ENCODE measurements around the gene PPP1R3F. TPM values are rescaled to one million over a fixed set of nuclear protein-coding genes. Genes with fewer than 3 reads are reported as not detected.

The PPP1R3F gene, protein sequence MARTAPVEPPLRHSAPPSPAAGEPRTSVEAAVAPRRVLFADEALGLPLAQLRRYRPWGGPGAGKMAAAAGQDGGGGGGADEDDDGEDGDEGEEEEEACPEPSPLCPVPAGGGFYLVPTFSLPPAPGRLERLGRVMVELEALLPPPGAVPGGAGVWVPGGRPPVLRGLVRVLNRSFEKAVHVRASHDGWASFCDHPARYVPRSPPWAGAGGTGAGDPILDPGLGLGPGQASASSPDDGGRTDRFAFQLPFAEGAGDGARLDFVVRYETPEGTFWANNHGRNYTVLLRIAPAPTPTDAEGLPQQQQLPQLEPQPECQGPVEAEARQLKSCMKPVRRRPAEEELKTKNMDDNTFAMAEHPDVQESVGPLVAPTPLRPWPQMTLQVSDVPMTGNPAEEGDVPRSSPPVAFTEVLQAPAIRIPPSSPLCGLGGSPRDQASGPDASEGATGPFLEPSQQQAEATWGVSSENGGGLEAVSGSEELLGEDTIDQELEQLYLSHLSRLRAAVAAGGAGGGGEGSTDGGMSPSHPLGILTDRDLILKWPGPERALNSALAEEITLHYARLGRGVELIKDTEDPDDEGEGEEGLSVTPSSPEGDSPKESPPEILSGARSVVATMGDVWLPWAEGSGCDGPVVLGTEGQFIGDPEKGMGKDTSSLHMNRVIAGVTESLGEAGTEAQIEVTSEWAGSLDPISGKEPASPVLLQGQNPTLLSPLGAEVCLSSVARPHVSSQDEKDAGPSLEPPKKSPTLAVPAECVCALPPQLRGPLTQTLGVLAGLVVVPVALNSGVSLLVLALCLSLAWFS
- total RNA-seq: 7.9 and 10.1 TPM in 2 replicates

- Mint-ChIP-seq H3K4me3 (ENCODE audit: low read depth) (peak within 1 kb of the TSS; percentile 87), H3K36me3 (ENCODE audit: low read depth) (peaks cover 32% of the 10 kb centered on the region), H3K4me1 (ENCODE audit: low read depth) (peaks cover 45% of the 10 kb centered on the region), H3K27me3 (ENCODE audit: low read depth) (no peaks in the 10 kb centered on the region), H3K27ac (peak within 1 kb of the TSS; percentile 98), H3K9me3 (no peaks in the 10 kb centered on the region)
- intact Hi-C loops (cut with micrococcal nuclease): loop anchor here (2.0 to 10.0 kb wide), 5 partner anchors 35 to 555 kb away; partner anchors contain the start of genes CCDC22 and SYP
- DNase-seq (ENCODE audit: low spot score): no peak
Observed at GRCh38 chrX:49269767-49270248, at the start of gene PPP1R3F. Gene PPP1R3F (plus strand): TSS chrX:49269793. CDS start chrX:49269870, 77 bp downstream.

- Mint-ChIP-seq H3K4me3 (ENCODE audit: low read depth) (no peak overlapping the region), H3K4me1 (ENCODE audit: low read depth) (no peaks in the 10 kb centered on the region), H3K9me3 (no peaks in the 10 kb centered on the region), H3K27ac (no peak overlapping the region), H3K36me3 (ENCODE audit: low read depth) (no peaks in the 10 kb centered on the region), H3K27me3 (ENCODE audit: low read depth) (peaks cover 5% of the 10 kb centered on the region)
- intact Hi-C loops (cut with micrococcal nuclease): no loop called here
- DNase-seq (ENCODE audit: low spot score): no peak
Observed at GRCh38 chrX:49220100-49220499, 49.5 kb upstream of the PPP1R3F start.

GRCh38 chrX:49221868-49222267 lies 47.7 kb upstream of the PPP1R3F start:
- H3K27ac Mint-ChIP-seq: no peak overlapping the region
- no peaks in the 10 kb centered on the region for H3K9me3 Mint-ChIP-seq
- H3K36me3 Mint-ChIP-seq (ENCODE audit: low read depth): no peaks in the 10 kb centered on the region
- DNase-seq (ENCODE audit: low spot score): no peak
- no peak overlapping the region for H3K4me3 Mint-ChIP-seq (ENCODE audit: low read depth)
- intact Hi-C loops (cut with micrococcal nuclease): no loop called here
- no peaks in the 10 kb centered on the region for H3K4me1 Mint-ChIP-seq (ENCODE audit: low read depth)
- peaks cover 5% of the 10 kb centered on the region for H3K27me3 Mint-ChIP-seq (ENCODE audit: low read depth)

DNA sequence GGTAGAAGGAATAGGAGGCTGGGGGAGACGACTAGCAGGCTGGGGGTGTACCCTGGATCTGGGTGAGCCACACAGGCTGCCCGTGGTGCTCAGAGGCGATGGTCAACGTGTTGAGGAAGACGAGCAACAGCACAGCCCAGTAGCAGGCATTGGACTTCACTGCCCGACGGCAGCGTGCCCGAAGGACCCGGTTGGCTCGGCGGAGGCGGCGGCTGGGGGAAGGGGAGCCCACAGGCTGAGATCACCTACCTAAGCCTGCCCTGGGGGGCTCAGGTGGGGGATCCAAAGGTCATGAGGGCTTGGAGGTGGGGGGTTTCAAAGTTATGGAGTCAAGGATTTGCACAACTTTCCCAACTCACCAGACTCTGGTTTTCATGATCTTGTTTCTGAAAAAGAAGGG lies 43.7 kb upstream of the PPP1R3F start:
- DNase-seq (ENCODE audit: low spot score): no peak
- Mint-ChIP-seq H3K9me3 (no peaks in the 10 kb centered on the region), H3K27me3 (ENCODE audit: low read depth) (peaks cover 5% of the 10 kb centered on the region), H3K27ac (no peak overlapping the region), H3K4me3 (ENCODE audit: low read depth) (no peak overlapping the region), H3K4me1 (ENCODE audit: low read depth) (peaks cover 5% of the 10 kb centered on the region), H3K36me3 (ENCODE audit: low read depth) (no peaks in the 10 kb centered on the region)
- intact Hi-C loops (cut with micrococcal nuclease): no loop called here

DNA sequence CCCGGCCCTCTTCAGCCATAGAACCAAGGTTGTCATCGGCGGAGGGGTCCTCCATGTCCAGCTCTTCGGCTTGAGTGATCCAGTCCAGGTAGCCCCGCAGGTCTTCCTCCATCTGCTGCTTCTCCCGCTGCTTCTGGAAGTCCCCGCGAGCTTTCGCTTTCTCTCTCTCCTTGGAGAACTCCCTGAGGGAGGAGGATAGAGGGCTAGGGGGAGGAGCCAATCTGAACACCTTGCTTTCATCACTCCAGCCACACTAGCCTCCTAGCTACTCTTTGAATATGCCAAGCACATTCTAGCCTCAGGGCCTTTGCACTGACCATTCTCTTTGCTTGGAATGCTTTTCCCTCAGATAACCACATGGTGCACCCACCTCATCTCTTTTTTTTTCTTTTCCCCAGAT lies 42.6 kb upstream of the PPP1R3F start:
- peaks cover 12% of the 10 kb centered on the region for H3K4me1 Mint-ChIP-seq (ENCODE audit: low read depth)
- intact Hi-C loops (cut with micrococcal nuclease): no loop called here

DNA sequence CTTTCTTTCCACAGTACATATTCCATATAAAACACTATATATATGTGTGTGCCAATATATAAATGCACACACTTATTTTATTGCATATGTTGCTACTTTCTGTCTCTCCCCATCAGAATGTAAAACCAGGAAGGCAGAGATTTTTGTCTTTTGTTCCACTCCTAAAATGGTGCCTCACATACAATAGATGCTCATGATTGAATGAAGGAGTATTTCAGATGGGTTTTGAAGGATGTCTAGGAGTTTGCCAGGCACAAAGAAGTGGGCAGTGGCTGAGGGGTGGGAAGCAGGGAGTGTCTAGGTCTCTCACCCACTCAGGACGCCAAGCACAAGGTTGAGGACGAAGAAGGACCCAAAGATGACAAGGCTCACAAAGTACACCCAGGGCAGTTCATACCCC lies 41.9 kb upstream of the PPP1R3F start:
- DNase-seq (ENCODE audit: low spot score): no peak
- Mint-ChIP-seq H3K27ac (no peak overlapping the region), H3K4me1 (ENCODE audit: low read depth) (peaks cover 13% of the 10 kb centered on the region), H3K27me3 (ENCODE audit: low read depth) (peaks cover 3% of the 10 kb centered on the region), H3K9me3 (no peaks in the 10 kb centered on the region), H3K4me3 (ENCODE audit: low read depth) (no peak overlapping the region), H3K36me3 (ENCODE audit: low read depth) (no peaks in the 10 kb centered on the region)
- intact Hi-C loops (cut with micrococcal nuclease): no loop called here

More for the DNA sequence above, 42.6 kb upstream of the PPP1R3F start:
- Mint-ChIP-seq H3K27ac (no peak overlapping the region), H3K36me3 (ENCODE audit: low read depth) (no peaks in the 10 kb centered on the region), H3K9me3 (no peaks in the 10 kb centered on the region), H3K4me3 (ENCODE audit: low read depth) (no peak overlapping the region), H3K27me3 (ENCODE audit: low read depth) (peaks cover 3% of the 10 kb centered on the region)
- no peak for DNase-seq (ENCODE audit: low spot score)

- no peaks in the 10 kb centered on the region for H3K27me3 Mint-ChIP-seq (ENCODE audit: low read depth)
Observed at GRCh38 chrX:49228185-49228584, 41.4 kb upstream of the PPP1R3F start.

GRCh38 chrX:49230500-49231232 lies 38.9 kb upstream of the PPP1R3F start:
- H3K4me1 Mint-ChIP-seq (ENCODE audit: low read depth): peaks cover 16% of the 10 kb centered on the region
- no peaks in the 10 kb centered on the region for H3K9me3 Mint-ChIP-seq
- intact Hi-C loops (cut with micrococcal nuclease): no loop called here
- no peaks in the 10 kb centered on the region for H3K27me3 Mint-ChIP-seq (ENCODE audit: low read depth)
- peak overlapping the region; percentile 86 for H3K27ac Mint-ChIP-seq
- DNase-seq (ENCODE audit: low spot score): peak; percentile 52
- H3K4me3 Mint-ChIP-seq (ENCODE audit: low read depth): peak overlapping the region; percentile 68
- no peaks in the 10 kb centered on the region for H3K36me3 Mint-ChIP-seq (ENCODE audit: low read depth)

More at GRCh38 chrX:49228185-49228584, 41.4 kb upstream of the PPP1R3F start:
- H3K9me3 Mint-ChIP-seq: no peaks in the 10 kb centered on the region
- peaks cover 15% of the 10 kb centered on the region for H3K4me1 Mint-ChIP-seq (ENCODE audit: low read depth)
- H3K36me3 Mint-ChIP-seq (ENCODE audit: low read depth): no peaks in the 10 kb centered on the region
- H3K27ac Mint-ChIP-seq: no peak overlapping the region
- H3K4me3 Mint-ChIP-seq (ENCODE audit: low read depth): no peak overlapping the region
- intact Hi-C loops (cut with micrococcal nuclease): no loop called here
- DNase-seq (ENCODE audit: low spot score): no peak

DNA sequence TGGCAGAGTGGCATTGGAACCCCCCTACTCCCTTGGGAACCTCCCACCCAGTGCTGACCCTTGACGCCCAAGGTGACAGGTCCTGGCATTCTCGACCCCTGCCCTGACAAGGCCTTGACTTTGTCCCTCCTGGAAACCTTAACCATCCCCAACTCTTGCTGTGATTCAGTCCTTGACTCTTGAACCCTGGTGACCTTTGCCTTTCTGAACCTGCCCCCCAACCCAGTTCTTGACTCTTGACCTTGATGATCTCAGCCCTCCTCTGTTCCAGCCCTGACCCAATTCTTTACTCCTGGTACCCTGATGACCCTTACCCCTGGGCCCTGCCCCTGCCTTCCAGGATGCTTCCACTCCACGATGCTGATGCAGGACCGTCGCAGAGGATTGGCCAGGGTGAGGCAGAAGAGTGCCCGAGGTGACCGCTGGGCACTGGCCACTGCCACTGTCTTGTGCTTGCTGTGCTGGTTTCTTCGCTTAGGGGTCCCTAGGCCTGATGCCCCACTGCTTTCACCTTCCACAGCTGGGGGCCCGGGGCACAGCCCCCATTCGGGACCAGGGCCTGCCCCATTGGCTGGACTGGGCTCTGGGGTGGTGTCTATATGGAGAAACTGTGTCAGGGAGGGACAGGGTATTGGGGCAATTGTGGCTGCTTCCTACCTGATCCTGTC lies 38.1 kb upstream of the PPP1R3F start:
- H3K27me3 Mint-ChIP-seq (ENCODE audit: low read depth): no peaks in the 10 kb centered on the region
- no peak for DNase-seq (ENCODE audit: low spot score)
- H3K9me3 Mint-ChIP-seq: no peaks in the 10 kb centered on the region
- H3K36me3 Mint-ChIP-seq (ENCODE audit: low read depth): no peaks in the 10 kb centered on the region
- H3K27ac Mint-ChIP-seq: peak overlapping the region; percentile 86
- intact Hi-C loops (cut with micrococcal nuclease): no loop called here
- peaks cover 18% of the 10 kb centered on the region for H3K4me1 Mint-ChIP-seq (ENCODE audit: low read depth)
- peak overlapping the region; percentile 68 for H3K4me3 Mint-ChIP-seq (ENCODE audit: low read depth)

- no peaks in the 10 kb centered on the region for H3K9me3 Mint-ChIP-seq
- H3K27ac Mint-ChIP-seq: no peak overlapping the region
- no peak overlapping the region for H3K4me3 Mint-ChIP-seq (ENCODE audit: low read depth)
- peaks cover 29% of the 10 kb centered on the region for H3K4me1 Mint-ChIP-seq (ENCODE audit: low read depth)
- intact Hi-C loops (cut with micrococcal nuclease): no loop called here
- H3K36me3 Mint-ChIP-seq (ENCODE audit: low read depth): peaks cover 7% of the 10 kb centered on the region
- H3K27me3 Mint-ChIP-seq (ENCODE audit: low read depth): no peaks in the 10 kb centered on the region
- no peak for DNase-seq (ENCODE audit: low spot score)
Observed at GRCh38 chrX:49232525-49232924, 37.1 kb upstream of the PPP1R3F start.

GRCh38 chrX:49233176-49233575 lies 36.4 kb upstream of the PPP1R3F start, which contains the start of gene CACNA1F:
Gene CACNA1F (minus strand): TSS chrX:49233340. CDS start chrX:49233309, 31 bp downstream.
- intact Hi-C loops (cut with micrococcal nuclease): no loop called here
- Mint-ChIP-seq H3K27ac (no peak within 1 kb of the TSS), H3K4me3 (ENCODE audit: low read depth) (no peak within 1 kb of the TSS)

More at GRCh38 chrX:49233176-49233575, 36.4 kb upstream of the PPP1R3F start, which contains the start of gene CACNA1F:
- Mint-ChIP-seq H3K36me3 (ENCODE audit: low read depth) (peaks cover 7% of the 10 kb centered on the region), H3K4me1 (ENCODE audit: low read depth) (peaks cover 29% of the 10 kb centered on the region), H3K9me3 (no peaks in the 10 kb centered on the region), H3K27me3 (ENCODE audit: low read depth) (no peaks in the 10 kb centered on the region)
- DNase-seq (ENCODE audit: low spot score): no peak
